Measurements from ENCODE around the gene MEX3B. TPM values are rescaled to one million over a fixed set of nuclear protein-coding genes. Genes with fewer than 3 reads are reported as not detected.

The MEX3B gene
- total and polyA plus RNA-seq, 8 donors, result 2.5 to 14.0 (median 8.4) TPM

- Histone ChIP-seq H3K9me3 (no peaks in the 10 kb centered on the region), H3K36me3 (no peaks in the 10 kb centered on the region), H3K27ac (no peak overlapping the region), H3K27me3 (peaks cover 0 to 8% of the 10 kb centered on the region in 2 donors), H3K4me3 (no peak overlapping the region), H3K4me1 (no peaks in the 10 kb centered on the region)
- no peak for TF ChIP-seq CTCF (IDR thresholded peaks at IDR 0.05)
- DNase-seq (no peak), ATAC-seq (no peak)
- intact Hi-C loops (cut with DNase I), result no loop called here
These were observed 40.6 kb upstream of the MEX3B start for GRCh38 chr15:82086243-82086995.

- Histone ChIP-seq H3K27me3 (peaks cover 0 to 28% of the 10 kb centered on the region in 2 donors), H3K4me1 (no peaks in the 10 kb centered on the region), H3K4me3 (no peak overlapping the region), H3K27ac (no peak overlapping the region), H3K36me3 (no peaks in the 10 kb centered on the region), H3K9me3 (no peaks in the 10 kb centered on the region)
- TF ChIP-seq CTCF (IDR thresholded peaks at IDR 0.05), result no peak
- DNase-seq (peak in 1 of 4 donors; percentile 49), ATAC-seq (peak; percentile 65)
- intact Hi-C loops (cut with DNase I), result no loop called here
These were observed 36.3 kb upstream of the MEX3B start for GRCh38 chr15:82081914-82082762.

- DNase-seq, result no peak
- Histone ChIP-seq H3K9me3 (no peaks in the 10 kb centered on the region), H3K4me3 (no peak overlapping the region), H3K27me3 (peaks cover 0 to 36% of the 10 kb centered on the region in 2 donors), H3K36me3 (no peaks in the 10 kb centered on the region), H3K4me1 (no peaks in the 10 kb centered on the region), H3K27ac (no peak overlapping the region)
- no peak for ATAC-seq
- intact Hi-C loops (cut with DNase I), result no loop called here
- no peak for TF ChIP-seq CTCF (IDR thresholded peaks at IDR 0.05)
These were observed 35.0 kb upstream of the MEX3B start for GRCh38 chr15:82080774-82081173.

GRCh38 chr15:82079736-82080135 lies 33.9 kb upstream of the MEX3B start:
- no peaks in the 10 kb centered on the region for H3K4me1 ChIP-seq
- H3K4me3 ChIP-seq, result no peak overlapping the region
- H3K36me3 ChIP-seq, result no peaks in the 10 kb centered on the region
- intact Hi-C loops (cut with DNase I), result no loop called here
- peak in 2 of 4 donors; percentile 11 to 24 for DNase-seq
- H3K27me3 ChIP-seq, result peaks cover 0 to 36% of the 10 kb centered on the region in 2 donors
- TF ChIP-seq CTCF (IDR thresholded peaks at IDR 0.05), result no peak
- no peak for ATAC-seq
- no peak overlapping the region for H3K27ac ChIP-seq
- H3K9me3 ChIP-seq, result no peaks in the 10 kb centered on the region

- Histone ChIP-seq H3K27me3 (peaks cover 0 to 14% of the 10 kb centered on the region in 2 donors), H3K36me3 (no peaks in the 10 kb centered on the region), H3K4me3 (no peak overlapping the region), H3K27ac (no peak overlapping the region), H3K9me3 (no peaks in the 10 kb centered on the region), H3K4me1 (no peaks in the 10 kb centered on the region)
- no peak for TF ChIP-seq CTCF (IDR thresholded peaks at IDR 0.05)
- intact Hi-C loops (cut with DNase I), result no loop called here
- ATAC-seq, result no peak
- DNase-seq, result no peak
These were observed 28.8 kb upstream of the MEX3B start for GRCh38 chr15:82074610-82075009.

Data from left lung (tissue), 10 donors.